Measurements from ENCODE around the gene FUT2.

The FUT2 gene

DNA sequence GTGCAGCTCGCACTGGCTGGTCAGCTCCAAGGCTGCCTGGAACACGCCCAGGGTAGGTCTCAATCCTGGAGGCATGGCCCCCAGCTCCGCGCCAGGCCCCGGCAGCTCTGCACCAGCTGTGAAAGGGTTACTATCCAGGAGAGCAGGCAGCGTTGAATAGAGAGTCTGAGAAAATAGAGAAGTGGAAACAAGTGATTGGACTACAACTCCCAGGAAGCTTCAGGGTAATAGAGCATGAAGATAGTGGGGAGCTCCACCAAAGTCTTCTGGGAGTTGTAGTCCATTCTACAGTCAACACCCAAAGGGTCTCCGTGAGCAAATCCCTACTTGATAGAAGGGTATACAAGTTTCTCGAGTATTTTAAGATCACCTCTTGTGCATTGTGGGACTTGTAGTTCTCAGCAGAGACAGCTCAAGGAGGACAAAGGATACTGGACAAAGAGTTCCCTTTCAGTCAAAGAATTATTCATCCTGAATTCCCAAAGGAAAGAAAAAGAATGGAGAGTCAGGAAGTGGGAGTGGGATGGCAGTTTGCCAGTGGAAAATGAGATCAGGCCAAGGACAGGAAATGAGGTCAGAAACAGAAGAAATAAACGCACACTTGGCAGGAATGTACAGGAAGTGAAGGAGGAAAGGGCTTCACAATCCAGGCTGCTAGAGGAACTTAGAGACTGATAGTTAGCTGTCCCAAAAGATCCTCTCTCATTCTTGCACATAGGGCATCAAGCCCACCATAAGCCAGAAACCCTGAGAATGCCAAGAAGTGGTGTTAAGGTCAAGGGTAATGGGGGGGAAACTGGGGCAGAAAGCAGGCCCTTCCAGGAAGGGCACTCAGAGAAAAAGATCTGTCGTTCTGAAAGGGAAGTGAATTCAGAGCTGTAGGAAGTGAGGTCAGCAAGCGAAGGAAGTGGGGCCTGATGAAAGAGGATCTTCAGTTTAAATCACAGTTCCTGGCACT, 29.3 kb downstream of the FUT2 start (continued):
- TF ChIP-seq, protein P1, sequence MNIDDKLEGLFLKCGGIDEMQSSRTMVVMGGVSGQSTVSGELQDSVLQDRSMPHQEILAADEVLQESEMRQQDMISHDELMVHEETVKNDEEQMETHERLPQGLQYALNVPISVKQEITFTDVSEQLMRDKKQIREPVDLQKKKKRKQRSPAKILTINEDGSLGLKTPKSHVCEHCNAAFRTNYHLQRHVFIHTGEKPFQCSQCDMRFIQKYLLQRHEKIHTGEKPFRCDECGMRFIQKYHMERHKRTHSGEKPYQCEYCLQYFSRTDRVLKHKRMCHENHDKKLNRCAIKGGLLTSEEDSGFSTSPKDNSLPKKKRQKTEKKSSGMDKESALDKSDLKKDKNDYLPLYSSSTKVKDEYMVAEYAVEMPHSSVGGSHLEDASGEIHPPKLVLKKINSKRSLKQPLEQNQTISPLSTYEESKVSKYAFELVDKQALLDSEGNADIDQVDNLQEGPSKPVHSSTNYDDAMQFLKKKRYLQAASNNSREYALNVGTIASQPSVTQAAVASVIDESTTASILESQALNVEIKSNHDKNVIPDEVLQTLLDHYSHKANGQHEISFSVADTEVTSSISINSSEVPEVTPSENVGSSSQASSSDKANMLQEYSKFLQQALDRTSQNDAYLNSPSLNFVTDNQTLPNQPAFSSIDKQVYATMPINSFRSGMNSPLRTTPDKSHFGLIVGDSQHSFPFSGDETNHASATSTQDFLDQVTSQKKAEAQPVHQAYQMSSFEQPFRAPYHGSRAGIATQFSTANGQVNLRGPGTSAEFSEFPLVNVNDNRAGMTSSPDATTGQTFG (tag by site-specific recombination; IDR thresholded peaks at IDR 0.05; ENCODE audit: borderline replicate concordance) = no peak
- TF ChIP-seq ZBTB20 (tag by site-specific recombination; IDR thresholded peaks at IDR 0.05) = peak; percentile 36; the same call in 1 of the 2 replicates

DNA sequence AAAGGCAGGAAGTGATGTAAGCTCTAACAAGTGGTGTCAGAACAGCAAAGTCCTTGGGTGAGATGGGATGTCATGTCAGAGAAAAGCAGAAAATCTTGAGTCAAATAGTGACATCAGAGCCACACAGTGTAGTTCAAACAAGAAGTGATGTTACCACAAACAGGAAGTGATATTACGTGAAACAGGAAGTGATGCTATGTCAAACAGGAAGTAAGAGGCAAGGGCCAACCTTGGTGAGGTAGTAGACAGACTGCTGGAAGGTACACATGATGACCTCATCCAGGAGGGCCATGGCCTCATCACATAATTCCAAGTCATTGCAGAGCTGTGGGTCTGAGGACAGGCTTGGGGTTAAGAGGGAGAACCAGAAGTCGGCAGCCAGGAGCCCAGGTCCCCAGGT, 30.8 kb downstream of the FUT2 start:
- POLR2A ChIA-PET = interaction anchor here (1.6 to 4.9 kb wide), 3 partner anchors 10 to 12 kb away, joined by 3 to 35 read pairs (median 5); no protein-coding TSS in a partner anchor
- H3K27ac ChIP-seq (ENCODE audit: extremely low read depth, low read depth, low read length) = no peak overlapping the region
- TF ChIP-seq SCRT2 (tag by site-specific recombination; IDR thresholded peaks at IDR 0.05) (peak; percentile 67), ZBTB21 (tag by site-specific recombination; IDR thresholded peaks at IDR 0.05) (peak; percentile 97), SP2 (tag by site-specific recombination; IDR thresholded peaks at IDR 0.05) (peak; percentile 51; the same call in 1 of the 2 replicates), ZNF404 (tag by site-specific recombination; IDR thresholded peaks at IDR 0.05) (no peak), ZNF621 (tag by site-specific recombination; IDR thresholded peaks at IDR 0.05) (0 out of 2 replicates have a peak, but pooled peaks have one; percentile 9), ZNF629 (tag by site-specific recombination; IDR thresholded peaks at IDR 0.05) (peak; percentile 93), ZNF2 (tag by site-specific recombination; IDR thresholded peaks at IDR 0.05) (no peak)
- TF ChIP-seq, protein P2, sequence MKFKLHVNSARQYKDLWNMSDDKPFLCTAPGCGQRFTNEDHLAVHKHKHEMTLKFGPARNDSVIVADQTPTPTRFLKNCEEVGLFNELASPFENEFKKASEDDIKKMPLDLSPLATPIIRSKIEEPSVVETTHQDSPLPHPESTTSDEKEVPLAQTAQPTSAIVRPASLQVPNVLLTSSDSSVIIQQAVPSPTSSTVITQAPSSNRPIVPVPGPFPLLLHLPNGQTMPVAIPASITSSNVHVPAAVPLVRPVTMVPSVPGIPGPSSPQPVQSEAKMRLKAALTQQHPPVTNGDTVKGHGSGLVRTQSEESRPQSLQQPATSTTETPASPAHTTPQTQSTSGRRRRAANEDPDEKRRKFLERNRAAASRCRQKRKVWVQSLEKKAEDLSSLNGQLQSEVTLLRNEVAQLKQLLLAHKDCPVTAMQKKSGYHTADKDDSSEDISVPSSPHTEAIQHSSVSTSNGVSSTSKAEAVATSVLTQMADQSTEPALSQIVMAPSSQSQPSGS (tag by site-specific recombination; IDR thresholded peaks at IDR 0.05; ENCODE audit: low read depth) = peak; percentile 86
- TF ChIP-seq, protein P3, sequence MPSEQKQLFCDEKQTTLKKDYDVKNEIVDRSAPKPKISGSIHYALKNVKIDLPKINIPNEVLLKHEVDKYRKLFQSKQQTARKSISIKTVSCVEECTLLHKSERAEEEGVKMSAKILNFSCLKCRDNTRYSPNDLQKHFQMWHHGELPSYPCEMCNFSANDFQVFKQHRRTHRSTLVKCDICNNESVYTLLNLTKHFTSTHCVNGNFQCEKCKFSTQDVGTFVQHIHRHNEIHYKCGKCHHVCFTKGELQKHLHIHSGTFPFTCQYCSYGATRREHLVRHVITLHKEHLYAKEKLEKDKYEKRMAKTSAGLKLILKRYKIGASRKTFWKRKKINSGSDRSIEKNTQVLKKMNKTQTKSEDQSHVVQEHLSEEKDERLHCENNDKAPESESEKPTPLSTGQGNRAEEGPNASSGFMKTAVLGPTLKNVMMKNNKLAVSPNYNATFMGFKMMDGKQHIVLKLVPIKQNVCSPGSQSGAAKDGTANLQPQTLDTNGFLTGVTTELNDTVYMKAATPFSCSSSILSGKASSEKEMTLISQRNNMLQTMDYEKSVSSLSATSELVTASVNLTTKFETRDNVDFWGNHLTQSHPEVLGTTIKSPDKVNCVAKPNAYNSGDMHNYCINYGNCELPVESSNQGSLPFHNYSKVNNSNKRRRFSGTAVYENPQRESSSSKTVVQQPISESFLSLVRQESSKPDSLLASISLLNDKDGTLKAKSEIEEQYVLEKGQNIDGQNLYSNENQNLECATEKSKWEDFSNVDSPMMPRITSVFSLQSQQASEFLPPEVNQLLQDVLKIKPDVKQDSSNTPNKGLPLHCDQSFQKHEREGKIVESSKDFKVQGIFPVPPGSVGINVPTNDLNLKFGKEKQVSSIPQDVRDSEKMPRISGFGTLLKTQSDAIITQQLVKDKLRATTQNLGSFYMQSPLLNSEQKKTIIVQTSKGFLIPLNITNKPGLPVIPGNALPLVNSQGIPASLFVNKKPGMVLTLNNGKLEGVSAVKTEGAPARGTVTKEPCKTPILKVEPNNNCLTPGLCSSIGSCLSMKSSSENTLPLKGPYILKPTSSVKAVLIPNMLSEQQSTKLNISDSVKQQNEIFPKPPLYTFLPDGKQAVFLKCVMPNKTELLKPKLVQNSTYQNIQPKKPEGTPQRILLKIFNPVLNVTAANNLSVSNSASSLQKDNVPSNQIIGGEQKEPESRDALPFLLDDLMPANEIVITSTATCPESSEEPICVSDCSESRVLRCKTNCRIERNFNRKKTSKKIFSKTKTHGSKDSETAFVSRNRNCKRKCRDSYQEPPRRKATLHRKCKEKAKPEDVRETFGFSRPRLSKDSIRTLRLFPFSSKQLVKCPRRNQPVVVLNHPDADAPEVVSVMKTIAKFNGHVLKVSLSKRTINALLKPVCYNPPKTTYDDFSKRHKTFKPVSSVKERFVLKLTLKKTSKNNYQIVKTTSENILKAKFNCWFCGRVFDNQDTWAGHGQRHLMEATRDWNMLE (tag by site-specific recombination; conservative IDR thresholded peaks at IDR 0.05; ENCODE audit: low read depth) = peak; percentile 86
- no peaks in the 10 kb centered on the region for H3K9me3 ChIP-seq (ENCODE audit: control insufficient read depth, insufficient read depth, low read depth, low read length)
- CTCF ChIA-PET = interaction anchor here (3.1 kb wide), 1 partner anchor 50 kb away, joined by 12 read pairs; no protein-coding TSS in a partner anchor
- H3K4me1 ChIP-seq (ENCODE audit: control insufficient read depth, insufficient read depth, low read length) = no peaks in the 10 kb centered on the region; the same call in 1 of the 2 replicates
- no peak overlapping the region for H3K4me3 ChIP-seq (ENCODE audit: low read depth, low read length)
- H3K36me3 ChIP-seq (ENCODE audit: control insufficient read depth in 2 of 2, insufficient read depth in 1 of 2, low read length in 2 of 2) = no peaks in the 10 kb centered on the region

Data from HEK293 (cell line).